Stimulated activated CD8-positive, alpha-beta memory T cell treated with anti-CD3 and anti-CD28 coated beads, Interleukin-4, amount 100 ng/mL, for 24 hours (primary cell): ENCODE measurements around the gene WNK2.

Experiments used
- DNase-seq: peaks from one replicate; pipeline ENCODE4 v3.0.0-alpha.2; 2020; ENCODE audit warnings: low read depth

The WNK2 gene

GRCh38 chr9:93255494-93255867 is 71.5 kb downstream of the WNK2 start:
- DNase-seq, result no peak

GRCh38 chr9:93255994-93256877 is 72.3 kb downstream of the WNK2 start:
- DNase-seq, result no peak

DNA sequence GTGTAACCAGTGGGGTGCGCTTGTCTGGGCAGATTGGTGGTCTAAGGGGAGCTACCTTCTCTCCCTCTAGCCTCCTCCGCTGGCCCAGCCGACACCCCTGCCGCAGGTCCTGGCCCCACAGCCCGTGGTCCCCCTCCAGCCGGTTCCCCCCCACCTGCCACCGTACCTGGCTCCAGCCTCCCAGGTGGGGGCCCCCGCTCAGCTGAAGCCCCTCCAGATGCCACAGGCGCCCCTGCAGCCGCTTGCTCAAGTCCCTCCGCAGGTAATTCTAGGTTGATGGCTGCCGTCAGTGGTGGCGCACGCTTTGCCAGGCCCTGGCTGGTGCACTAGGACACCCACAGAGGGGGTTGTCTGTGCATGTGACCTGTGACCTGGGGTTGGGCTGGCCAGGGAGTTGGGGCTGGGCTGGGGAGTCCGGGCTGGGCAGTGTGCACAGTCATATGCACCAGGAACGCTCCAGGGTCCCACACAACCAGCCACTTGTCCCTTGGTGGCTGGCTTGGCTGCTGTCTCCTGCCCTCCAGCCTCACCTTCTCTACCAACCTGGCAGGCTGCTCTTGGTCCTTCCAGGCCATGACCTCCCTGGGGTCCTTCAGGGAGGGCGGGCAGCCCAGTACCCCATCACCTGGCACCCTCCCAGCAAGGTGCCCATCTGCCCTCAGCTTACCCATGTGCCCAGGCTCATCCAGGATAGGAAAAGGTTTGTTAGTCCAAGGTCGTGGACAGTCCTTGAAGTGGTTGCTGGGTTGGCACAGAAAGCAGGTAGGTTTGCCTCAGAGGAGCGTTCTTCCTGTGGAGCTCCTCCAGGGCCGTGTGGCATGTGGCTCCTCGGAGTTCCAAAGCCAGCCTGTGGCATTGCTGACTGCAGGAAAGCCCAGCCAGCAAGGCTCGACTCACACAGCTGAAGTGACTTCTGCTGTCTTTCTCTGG is 73.2 kb downstream of the WNK2 start:
- no peak for DNase-seq

DNA sequence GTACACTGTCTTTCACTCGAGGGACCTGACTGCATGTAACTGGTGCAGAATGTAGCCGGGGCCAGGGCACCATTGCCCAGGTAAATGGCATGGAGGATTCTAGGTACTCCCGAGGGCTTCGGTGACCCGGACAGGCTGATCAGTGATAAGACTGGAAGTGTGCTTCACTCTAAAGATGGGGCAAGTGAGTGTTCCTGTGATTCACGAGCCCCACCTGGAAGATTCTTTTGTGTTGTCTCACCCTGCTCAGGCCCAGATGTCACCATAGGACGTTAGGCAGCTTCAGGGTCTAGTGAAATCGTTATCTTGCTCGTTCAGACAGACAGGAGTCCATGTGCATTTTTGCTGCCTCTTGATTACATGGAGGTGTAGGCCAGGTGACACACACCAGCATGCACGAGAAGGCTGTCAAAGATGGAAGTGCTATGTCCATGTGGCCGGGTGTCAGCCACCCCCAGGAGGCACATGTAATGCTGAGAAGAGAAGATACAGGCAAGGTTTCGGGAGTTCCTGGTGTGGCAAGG is 73.9 kb downstream of the WNK2 start:
- no peak for DNase-seq

GRCh38 chr9:93258419-93258817 is 74.5 kb downstream of the WNK2 start:
- no peak for DNase-seq

DNA sequence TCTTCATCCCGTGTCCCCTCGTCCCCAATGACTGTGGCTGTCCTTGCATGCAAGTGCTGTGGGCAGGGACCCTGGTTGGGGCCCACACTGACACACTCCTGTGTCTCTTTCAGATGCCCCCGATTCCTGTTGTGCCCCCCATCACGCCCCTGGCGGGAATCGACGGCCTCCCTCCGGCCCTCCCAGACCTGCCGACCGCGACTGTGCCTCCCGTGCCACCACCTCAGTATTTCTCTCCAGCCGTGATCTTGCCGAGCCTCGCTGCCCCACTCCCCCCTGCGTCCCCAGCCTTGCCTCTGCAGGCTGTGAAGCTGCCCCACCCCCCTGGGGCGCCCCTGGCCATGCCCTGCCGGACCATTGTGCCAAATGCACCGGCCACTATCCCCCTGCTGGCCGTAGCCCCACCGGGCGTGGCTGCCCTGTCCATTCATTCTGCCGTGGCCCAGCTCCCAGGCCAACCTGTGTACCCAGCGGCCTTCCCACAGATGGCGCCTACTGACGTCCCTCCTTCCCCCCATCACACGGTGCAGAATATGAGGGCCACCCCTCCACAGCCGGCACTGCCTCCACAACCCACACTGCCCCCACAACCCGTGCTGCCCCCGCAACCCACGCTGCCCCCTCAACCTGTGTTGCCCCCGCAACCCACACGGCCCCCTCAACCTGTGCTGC is 75.0 kb downstream of the WNK2 start:
- DNase-seq, result no peak

- no peak for DNase-seq
Measured at GRCh38 chr9:93259490-93260262, 75.7 kb downstream of the WNK2 start.

DNA sequence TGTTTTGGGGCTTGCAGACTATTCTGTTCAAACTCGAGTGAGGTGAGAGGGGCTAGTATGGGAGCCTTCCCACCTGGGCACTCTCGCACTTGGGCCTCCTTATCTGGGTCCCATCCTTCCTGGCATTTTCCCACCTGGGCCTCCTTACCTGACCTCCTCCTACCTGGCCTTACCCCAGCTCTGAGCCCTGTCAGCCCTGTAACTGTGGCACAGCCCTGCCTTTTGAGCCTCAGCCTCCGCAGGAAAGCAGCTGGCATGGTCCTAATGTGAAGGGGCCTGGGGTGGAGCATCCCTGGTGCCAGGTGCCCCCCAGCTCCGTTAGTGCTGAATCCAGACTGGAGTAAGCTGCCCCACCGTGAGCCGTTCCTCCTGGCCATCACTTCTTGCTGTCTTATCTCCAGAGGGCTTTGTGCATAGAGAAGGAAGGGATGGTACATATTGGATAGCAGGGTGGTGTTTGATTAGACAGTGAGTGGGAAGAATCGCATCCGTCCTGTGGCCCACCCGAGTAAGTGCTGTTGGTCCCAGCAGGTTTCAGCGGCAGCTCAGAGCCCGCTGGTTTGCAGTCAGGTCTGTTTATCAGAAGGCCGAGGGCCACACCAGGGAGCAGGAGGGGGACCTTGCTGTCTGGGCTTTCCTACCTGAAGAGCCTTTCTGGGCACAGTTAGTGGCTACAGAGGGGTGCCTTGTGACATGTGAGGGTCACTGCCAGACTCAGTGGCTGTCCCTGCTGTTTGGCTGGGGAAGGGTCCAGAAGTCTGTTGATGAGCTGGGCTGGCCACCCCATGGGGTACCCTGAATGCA is 76.5 kb downstream of the WNK2 start:
- no peak for DNase-seq

DNA sequence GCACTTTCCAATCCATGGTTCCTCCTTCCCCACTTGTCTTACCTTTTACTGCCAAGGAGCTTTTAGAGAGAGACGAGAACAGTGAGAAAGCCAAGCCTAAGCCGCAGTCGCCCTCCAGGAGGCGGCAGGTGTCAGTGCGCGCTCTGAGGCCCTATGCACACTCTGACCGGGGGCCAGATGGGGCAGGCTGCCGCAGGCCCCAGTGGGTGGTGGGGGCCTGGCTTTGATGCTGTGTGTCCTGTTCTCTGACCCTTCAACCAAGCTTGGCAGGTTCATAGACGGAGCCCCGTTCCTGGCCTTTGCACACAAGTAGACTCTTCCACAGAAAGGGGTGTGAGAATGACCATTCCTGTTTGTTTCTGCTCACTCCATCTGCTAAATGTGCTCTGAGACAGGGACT is 77.3 kb downstream of the WNK2 start:
- no peak for DNase-seq

GRCh38 chr9:93261735-93262523 is 78.0 kb downstream of the WNK2 start:
- no peak for DNase-seq

- DNase-seq, result no peak
Measured at GRCh38 chr9:93262537-93263310, 78.8 kb downstream of the WNK2 start.

DNA sequence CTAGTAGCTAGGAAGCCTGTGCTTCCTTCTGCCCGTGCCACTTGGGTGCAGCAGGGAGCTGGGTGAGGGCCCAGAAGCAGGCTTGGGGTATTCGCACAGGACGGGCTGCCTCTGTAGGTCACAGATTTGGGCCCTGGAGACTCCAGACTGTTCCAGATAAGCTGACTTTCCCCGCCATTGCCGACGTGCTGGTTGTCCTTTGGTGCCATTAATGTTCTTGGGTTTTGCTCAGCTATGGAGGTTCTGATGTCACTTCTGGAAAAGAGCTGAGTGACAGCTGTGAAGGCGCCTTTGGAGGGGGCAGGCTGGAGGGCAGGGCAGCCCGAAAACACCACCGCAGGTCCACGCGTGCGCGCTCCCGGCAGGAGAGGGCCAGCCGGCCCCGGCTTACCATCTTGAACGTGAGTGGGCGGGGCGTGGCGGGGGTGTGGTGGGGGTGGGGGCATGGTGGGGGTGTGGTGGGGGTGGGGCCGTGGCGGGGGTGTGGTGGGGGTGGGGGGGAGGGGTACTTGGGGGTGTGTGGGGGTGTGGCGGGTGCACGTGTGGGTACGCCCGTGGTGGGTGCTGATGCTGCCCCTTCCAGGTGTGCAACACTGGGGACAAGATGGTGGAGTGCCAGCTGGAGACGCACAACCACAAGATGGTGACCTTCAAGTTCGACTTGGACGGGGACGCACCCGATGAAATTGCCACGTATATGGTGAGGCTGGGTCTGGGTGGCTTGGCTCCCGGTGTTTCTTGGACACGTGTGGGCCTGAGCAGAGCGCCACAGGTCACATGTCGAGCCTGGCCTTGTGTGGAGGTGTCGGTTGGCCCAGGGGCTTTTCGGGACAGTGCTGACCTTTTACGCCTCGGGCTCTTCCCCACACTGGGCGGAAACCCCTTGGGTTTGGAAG is 79.6 kb downstream of the WNK2 start:
- DNase-seq, result no peak

GRCh38 chr9:93264338-93265125 is 80.6 kb downstream of the WNK2 start:
- no peak for DNase-seq

DNA sequence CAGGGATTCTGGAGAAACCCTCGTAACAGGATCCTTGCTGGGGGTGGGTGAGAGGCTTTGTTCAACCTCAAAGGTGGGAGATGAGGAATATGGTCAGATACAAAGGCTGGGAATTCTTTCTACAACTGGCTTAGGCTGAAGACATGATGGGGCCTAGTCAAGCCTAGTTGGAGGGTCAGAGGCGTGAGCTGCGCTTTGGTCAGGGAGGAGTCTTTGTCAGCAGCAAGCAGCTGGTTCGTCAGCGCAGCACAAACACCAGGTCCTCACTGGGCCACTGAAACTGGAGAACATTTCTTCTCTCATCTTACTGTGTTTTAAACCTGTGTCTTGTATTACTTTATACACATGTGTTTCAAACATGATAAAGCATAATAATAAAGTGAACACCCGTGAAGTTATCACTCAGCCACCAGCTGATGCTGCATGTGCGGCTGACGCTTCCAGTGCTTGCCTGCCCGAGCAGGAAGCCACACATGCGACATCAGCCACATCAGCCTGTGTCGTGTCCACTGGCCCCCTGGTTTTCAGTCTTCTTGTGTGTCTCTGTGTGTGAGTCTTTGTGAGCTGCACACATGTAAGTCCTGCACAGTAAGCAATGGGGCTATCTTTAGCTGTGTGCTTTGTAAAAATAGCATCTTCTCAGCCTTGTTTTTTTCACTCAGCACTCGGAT is 81.5 kb downstream of the WNK2 start:
- no peak for DNase-seq

GRCh38 chr9:93265972-93266371 is 82.0 kb downstream of the WNK2 start:
- DNase-seq, result no peak

- DNase-seq, result no peak
Measured at GRCh38 chr9:93266521-93267001, 82.6 kb downstream of the WNK2 start.
